D721Med (cell line): ENCODE measurements around the gene IFFO2.

Source experiments
- DNase-seq: peaks from one replicate; pipeline ENCODE4 v3.0.0; 2011; ENCODE audit warnings: low spot score; ENCODE audit not compliant: insufficient read length
- FAIRE-seq: peaks from 2 replicates; lab custom pipeline; 2011; peaks lifted over from hg19 to GRCh38; lab: Jason Lieb, UNC
- CTCF ChIP-seq: IDR thresholded peaks from 2 replicates; pipeline ENCODE4 v1.5.1; 2012; ENCODE audit warnings: mild to moderate bottlenecking, control low read depth; ENCODE audit not compliant: insufficient read depth; ENCODE audit errors: missing control alignments

Gene IFFO2

DNA sequence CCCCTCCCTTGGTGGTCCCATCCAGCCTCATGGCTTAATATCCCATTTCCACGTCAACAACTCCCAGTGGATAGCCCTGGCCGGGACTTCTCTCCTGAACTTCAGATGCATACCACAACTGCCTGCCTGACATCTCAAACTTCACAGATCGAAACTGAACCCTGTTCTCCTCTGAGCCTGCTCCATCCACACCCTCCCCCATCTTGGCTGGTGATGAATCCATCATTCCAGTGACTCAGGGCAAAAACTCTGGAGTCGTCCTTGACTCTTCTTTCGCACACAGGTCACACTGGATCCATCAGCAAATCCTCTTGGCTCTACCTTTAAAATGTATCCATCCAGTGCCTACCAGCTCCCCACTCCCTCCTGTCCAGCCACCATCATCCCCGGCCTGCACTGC, 100.9 kb downstream of the IFFO2 start:
- DNase-seq (no peak), FAIRE-seq (no peak)
- TF ChIP-seq CTCF = no peak

- DNase-seq (no peak), FAIRE-seq (no peak)
- TF ChIP-seq CTCF = no peak
Observed at GRCh38 chr1:18854331-18855025, 102.0 kb downstream of the IFFO2 start.
